Uterus (tissue), 4 donors: Measurements from ENCODE around the gene CCDC93. TPM values are rescaled to one million over a fixed set of nuclear protein-coding genes. Genes with fewer than 3 reads are reported as not detected.

Experiments used
- DNase-seq, 2 donors: peaks; one replicate each; pipeline ENCODE4 v3.0.0-alpha.2; 2019 to 2020
- H3K27ac ChIP-seq, 2 donors: fragments of 200-600 bp; sonication (generic); 1 replicate in 1 of 2; 2 replicates in 1 of 2; pipeline ENCODE4 v1.5.1; 2016 to 2018
- H3K27me3 ChIP-seq, 2 donors: fragments of 200-600 bp; sonication (generic); one replicate each; pipeline ENCODE4 v1.5.1; 2018 to 2019; ENCODE audit warnings: control low read depth in 1 of 2
- H3K36me3 ChIP-seq, 2 donors: fragments of 200-600 bp; sonication (generic); one replicate each; pipeline ENCODE4 v1.5.1; 2019; ENCODE audit warnings: control low read depth in 1 of 2
- H3K4me1 ChIP-seq, 2 donors: fragments of 200-600 bp; sonication (generic); one replicate each; pipeline ENCODE4 v1.5.1; 2018 to 2019; ENCODE audit warnings: control low read depth in 1 of 2
- H3K4me3 ChIP-seq, 2 donors: fragments of 200-600 bp; sonication (generic); 1 replicate in 1 of 2; 2 replicates in 1 of 2; pipeline ENCODE4 v1.5.1; 2018 to 2019; ENCODE audit warnings: mild to moderate bottlenecking in 1 of 2
- H3K9me3 ChIP-seq, 2 donors: fragments of 200-600 bp; sonication (generic); one replicate each; pipeline ENCODE4 v1.5.1; 2019; ENCODE audit warnings: control low read depth in 1 of 2
- CTCF ChIP-seq, 4 experiments: fragments of 200-600 bp in 2 of 4; fragments of 450-650 bp in 2 of 4; sonication (generic) in 2 of 4; IDR thresholded peaks; one replicate each; pipeline ENCODE4 v1.5.1; 2016 to 2019; ENCODE audit warnings: antibody characterized with exemption in 4 of 4, mild to moderate bottlenecking in 2 of 4, moderate library complexity in 1 of 4
- POLR2A ChIP-seq, 2 donors: fragments of 450-650 bp; IDR thresholded peaks; one replicate each; pipeline ENCODE4 v1.6.1; 2016; ENCODE audit warnings: antibody characterized with exemption in 2 of 2, mild to moderate bottlenecking in 1 of 2, moderate library complexity in 1 of 2
- intact Hi-C: fragments of 100-400 bp; cut with DNase I; formaldehyde crosslinking; loops from one replicate; pipeline ENCODE4 v1.15.1; 2023; ENCODE audit warnings: low total_unique reads
- total RNA-seq, 4 donors: library from RNA; depleted of rRNA in 3 of 4; stranded (reverse); fragments of >200 nt in 3 of 4; gene quantifications; one replicate each; pipeline versions ENCODE4 v1.1.0 to v1.2.4, GENCODE V29; 2014 to 2023
- donor health status: DM: yes; HTN: yes; CAD: no.

Gene CCDC93
- total RNA-seq, 4 donors from 2014 or later = 6.5 to 45.5 (median 32.7) TPM

- Histone ChIP-seq H3K36me3 (no peaks in the 10 kb centered on the region), H3K4me3 (no peak overlapping the region), H3K4me1 (no peaks in the 10 kb centered on the region), H3K27ac (no peak overlapping the region), H3K27me3 (no peaks in the 10 kb centered on the region), H3K9me3 (no peaks in the 10 kb centered on the region)
- TF ChIP-seq POLR2A (IDR thresholded peaks at IDR 0.05) (no peak), CTCF (IDR thresholded peaks at IDR 0.05) (no peak)
- intact Hi-C loops = no loop called here
- DNase-seq = no peak
These were observed 36.5 kb upstream of the CCDC93 start for GRCh38 chr2:118050386-118050785.

GRCh38 chr2:118049816-118050140 is 35.9 kb upstream of the CCDC93 start:
- intact Hi-C loops = no loop called here
- no peaks in the 10 kb centered on the region for H3K27me3 ChIP-seq
- no peaks in the 10 kb centered on the region for H3K4me1 ChIP-seq
- DNase-seq = no peak
- H3K4me3 ChIP-seq = no peak overlapping the region
- no peak overlapping the region for H3K27ac ChIP-seq
- TF ChIP-seq POLR2A (IDR thresholded peaks at IDR 0.05) = no peak
- no peaks in the 10 kb centered on the region for H3K9me3 ChIP-seq
- no peaks in the 10 kb centered on the region for H3K36me3 ChIP-seq

- Histone ChIP-seq H3K27ac (no peak overlapping the region), H3K36me3 (no peaks in the 10 kb centered on the region), H3K4me3 (no peak overlapping the region), H3K4me1 (no peaks in the 10 kb centered on the region), H3K27me3 (no peaks in the 10 kb centered on the region), H3K9me3 (no peaks in the 10 kb centered on the region)
- intact Hi-C loops = no loop called here
- DNase-seq = no peak
- TF ChIP-seq CTCF (IDR thresholded peaks at IDR 0.05) = no peak
- TF ChIP-seq POLR2A (IDR thresholded peaks at IDR 0.05) = no peak
These were observed 35.4 kb upstream of the CCDC93 start for GRCh38 chr2:118049140-118049815.

GRCh38 chr2:118048401-118048800 is 34.5 kb upstream of the CCDC93 start:
- TF ChIP-seq CTCF (IDR thresholded peaks at IDR 0.05) = no peak
- no peak for TF ChIP-seq POLR2A (IDR thresholded peaks at IDR 0.05)
- Histone ChIP-seq H3K4me1 (no peaks in the 10 kb centered on the region), H3K4me3 (no peak overlapping the region), H3K27ac (no peak overlapping the region), H3K27me3 (no peaks in the 10 kb centered on the region), H3K36me3 (no peaks in the 10 kb centered on the region), H3K9me3 (no peaks in the 10 kb centered on the region)
- DNase-seq = no peak
- intact Hi-C loops = no loop called here

- H3K27ac ChIP-seq = no peak overlapping the region
- H3K4me3 ChIP-seq = no peak overlapping the region
- H3K9me3 ChIP-seq = no peaks in the 10 kb centered on the region
- no peaks in the 10 kb centered on the region for H3K4me1 ChIP-seq
- H3K36me3 ChIP-seq = no peaks in the 10 kb centered on the region
- intact Hi-C loops = no loop called here
- DNase-seq = no peak
- TF ChIP-seq CTCF (IDR thresholded peaks at IDR 0.05) = no peak
- no peak for TF ChIP-seq POLR2A (IDR thresholded peaks at IDR 0.05)
- no peaks in the 10 kb centered on the region for H3K27me3 ChIP-seq
These were observed 33.5 kb upstream of the CCDC93 start for GRCh38 chr2:118047380-118047826.
